CD4-positive, alpha-beta T cell treated with Interferon alpha-2 for 1 hour (primary cell): Measurements from ENCODE around the gene TUBG2.
"Not testable (repeated sequence)": the region's sequence is repeated elsewhere in the genome, so short reads cannot be mapped to it uniquely, and the experiment has no call there.

ENCODE experiments used
- DNase-seq, 2 donors: peaks; one replicate each; pipeline ENCODE4 v3.0.0-alpha.2; 2020 to 2022

Gene TUBG2

DNA sequence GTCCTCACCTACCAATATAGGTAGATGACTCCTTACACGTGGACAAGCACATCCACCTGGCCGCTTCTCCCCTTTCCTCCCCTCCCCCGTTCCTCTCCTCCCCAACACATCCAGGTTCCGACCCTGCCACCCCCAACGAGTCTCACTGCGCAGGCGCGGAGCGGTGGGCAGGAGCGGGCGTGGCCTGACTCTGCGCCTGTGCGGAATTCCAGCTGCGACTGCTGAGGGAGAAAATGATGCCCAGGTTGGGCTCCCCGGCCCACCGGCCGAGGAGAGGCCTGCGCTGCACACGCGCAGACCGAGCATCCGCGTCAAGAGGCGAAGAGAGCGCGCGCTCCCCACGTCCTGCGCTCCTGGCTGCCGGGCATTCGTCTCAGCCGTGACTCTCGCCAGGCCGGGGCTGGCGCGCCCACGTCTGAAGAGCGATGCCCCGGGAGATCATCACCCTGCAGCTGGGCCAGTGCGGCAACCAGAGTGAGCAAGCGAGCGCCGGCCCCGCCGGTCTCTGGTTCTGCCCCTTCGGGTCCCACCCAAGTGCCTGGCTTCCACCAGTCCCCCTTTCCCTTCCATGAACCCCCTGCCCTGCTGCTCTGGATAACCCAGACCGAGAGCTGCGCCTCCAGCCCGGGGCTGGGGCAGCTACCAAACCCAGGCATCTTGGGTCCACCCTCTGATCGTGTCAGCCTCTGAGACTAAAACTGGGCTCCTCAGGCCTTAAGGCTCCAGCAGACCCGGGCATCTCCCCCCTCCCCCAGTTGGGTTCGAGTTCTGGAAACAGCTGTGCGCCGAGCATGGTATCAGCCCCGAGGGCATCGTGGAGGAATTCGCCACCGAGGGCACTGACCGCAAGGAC is at the start of gene TUBG2:
Gene TUBG2 (plus strand): TSS at position 206 of the 853 bp plus-strand sequence. CDS start 220 bp downstream, at position 426.
- peak; percentile 70 to 83 for DNase-seq

DNA sequence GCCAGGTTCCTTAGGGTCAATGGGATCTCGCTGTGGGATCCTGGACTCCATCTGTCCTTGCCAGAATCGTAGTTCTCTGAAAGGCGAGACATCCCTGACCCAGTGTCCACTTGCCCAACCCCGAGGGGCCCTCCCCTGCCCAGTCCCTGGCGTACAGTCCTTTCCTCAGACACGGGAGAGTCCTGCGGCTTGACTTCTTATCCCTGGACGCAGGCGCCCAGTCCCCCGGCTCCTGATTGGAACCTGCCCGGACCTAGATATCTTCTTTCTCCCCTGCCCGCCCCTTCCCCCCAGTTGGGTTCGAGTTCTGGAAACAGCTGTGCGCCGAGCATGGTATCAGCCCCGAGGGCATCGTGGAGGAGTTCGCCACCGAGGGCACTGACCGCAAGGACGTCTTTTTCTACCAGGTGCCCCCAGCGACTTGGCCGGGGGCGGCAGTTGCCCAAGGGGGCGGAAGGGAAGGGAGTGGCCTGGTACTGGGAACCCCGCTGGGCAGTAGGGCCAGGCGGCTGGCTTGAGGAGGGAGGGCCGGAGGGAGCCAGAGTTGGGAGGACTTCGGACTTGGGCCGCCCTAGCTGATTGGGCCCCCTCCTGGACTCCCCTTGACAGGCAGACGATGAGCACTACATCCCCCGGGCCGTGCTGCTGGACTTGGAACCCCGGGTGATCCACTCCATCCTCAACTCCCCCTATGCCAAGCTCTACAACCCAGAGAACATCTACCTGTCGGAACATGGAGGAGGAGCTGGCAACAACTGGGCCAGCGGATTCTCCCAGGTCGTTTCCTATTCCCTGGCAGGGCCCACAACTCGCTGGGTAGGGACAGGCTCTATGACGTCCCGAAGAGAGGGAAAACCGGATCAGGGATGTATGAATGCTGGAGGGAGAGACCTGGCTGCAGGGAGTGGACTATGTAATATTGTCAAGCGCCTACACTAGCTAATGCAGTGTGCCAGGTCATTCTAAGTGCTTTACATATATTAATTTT is 49.0 kb upstream of the TUBG2 start:
- DNase-seq, result not testable (repeated sequence)

DNA sequence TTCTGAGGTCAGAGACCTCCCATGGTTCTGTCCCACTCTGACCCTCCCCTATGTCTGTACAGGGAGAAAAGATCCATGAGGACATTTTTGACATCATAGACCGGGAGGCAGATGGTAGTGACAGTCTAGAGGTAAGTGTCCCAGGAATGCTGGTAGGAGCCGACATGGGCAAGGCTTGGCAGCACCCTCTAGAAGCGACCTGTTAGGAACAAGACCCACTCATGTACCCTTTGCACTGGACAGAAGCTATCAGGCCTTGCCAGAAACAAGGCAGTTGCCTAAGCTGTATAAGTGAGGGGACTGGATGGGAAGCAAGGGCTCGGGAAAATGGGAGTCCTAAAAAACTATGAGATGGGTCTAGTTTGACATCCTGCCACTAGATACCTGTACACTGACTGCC is 47.1 kb upstream of the TUBG2 start:
- DNase-seq, result no peak

DNA sequence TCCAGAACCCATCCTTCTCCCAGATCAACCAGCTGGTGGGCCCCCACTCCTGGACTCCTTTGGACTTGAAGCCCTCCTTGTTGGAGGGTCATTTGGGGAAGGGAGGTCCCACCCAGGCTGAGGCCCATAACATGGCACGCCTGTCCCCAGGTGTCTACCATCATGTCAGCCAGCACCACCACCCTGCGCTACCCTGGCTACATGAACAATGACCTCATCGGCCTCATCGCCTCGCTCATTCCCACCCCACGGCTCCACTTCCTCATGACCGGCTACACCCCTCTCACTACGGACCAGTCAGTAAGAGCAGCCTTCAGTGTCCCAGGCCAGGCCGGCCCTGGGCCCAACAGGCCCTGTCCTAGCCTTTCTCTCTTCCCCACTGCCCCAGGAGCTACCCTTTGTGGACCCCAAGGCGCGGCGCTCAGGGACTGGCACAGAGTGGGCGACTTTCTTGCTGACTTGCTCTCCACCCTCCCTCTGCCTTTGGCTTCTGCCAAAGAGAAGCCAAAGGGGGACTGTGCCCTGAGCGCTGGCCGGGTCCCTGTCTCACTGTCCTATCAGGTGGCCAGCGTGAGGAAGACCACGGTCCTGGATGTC is 45.3 kb upstream of the TUBG2 start:
- no peak for DNase-seq

DNA sequence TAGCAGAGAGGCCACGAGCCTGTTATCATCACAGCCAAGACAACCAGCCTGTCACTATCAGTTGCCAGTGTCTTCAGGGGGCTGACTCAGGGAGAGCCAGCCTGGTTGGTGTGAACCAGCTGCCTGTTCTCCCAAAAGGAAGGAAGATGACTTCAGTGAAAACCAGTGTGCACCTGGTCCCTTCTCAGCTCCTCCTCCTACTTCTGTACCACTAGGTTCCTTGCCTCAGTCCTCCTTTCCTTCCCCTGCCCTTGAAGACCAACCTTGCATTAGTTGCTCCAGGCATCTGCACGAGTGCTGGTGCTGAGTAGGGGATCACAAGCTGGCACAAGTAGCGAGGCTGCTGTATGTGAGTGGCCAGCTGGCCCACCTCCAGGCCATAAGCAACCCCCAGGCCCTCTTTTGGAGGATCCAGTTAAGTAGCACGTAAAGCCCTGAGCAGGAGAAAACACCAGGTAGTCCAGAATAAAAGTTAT is 41.1 kb upstream of the TUBG2 start:
- DNase-seq, result no peak

DNA sequence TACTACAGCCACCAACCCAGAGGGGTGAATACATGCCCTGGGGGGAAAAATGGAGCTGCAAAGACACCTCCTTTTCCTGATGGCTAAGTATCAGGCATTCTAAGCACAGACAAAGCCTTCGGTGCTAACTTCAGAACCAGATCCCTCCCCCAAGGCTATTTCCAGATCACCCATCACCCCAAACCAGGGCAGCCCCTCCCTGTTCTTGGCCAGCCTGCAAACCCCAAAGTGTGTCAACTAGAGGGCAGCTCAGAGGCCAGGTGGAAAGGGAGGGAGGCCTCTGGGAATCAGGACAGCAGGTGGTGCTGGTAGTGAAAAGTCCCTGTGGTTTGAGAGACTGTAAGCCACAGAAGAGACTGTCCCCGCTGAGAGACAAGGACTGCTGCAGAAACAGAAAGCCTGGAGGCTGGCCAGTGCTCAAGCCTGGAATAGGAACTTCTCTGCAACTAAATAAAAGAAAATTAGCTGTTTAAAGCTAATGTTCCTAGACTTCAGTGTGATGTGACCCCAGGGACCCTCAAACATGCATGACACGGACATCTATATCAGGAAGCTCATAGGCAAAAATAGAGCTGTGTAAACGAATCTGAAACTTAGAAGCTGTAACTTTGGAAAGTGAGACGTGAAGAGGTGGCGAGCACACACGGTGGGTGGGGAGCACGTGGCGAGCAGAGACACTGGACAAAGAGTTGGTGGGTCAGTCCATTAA is 40.5 kb upstream of the TUBG2 start:
- DNase-seq, result peak in 1 of 2 donors; percentile 2

DNA sequence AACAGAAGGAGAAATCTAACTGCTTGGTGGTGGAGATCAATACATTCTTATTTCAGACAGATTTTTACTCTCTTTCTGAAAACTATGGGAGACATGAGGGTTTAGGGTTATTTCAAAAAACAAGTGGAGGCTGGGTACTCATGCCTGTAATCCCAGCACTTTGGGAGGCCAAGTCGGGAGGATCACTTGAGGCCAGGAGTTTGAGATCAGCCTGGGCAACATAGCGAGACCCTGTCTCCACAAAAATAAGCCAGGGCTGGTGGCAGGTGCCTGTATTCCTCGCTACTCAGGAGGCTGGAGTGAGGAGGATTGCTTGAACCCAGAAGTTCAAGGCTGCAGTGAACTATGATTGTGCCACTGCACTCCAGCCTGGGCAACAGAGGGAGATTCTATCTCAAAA is 37.1 kb upstream of the TUBG2 start:
- DNase-seq, result not testable (repeated sequence)

DNA sequence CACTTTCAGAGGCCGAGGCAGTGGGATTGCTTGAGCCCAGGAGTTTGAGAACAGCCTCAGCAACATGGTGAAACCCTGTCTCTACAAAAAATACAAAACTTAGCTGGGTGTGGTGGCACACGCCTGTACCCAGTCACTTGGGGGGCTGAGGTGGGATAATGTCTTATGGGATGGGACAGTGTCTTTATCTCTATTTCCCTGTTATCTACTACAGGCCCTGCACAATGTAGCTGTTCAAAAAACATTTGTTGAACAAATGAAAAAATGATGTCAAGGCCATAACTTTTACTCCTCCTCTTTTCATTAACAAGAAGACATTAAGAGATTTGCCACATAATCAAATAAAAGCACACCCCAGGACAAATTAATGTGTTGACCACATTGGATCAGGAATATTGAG is 35.8 kb upstream of the TUBG2 start:
- no peak for DNase-seq

DNA sequence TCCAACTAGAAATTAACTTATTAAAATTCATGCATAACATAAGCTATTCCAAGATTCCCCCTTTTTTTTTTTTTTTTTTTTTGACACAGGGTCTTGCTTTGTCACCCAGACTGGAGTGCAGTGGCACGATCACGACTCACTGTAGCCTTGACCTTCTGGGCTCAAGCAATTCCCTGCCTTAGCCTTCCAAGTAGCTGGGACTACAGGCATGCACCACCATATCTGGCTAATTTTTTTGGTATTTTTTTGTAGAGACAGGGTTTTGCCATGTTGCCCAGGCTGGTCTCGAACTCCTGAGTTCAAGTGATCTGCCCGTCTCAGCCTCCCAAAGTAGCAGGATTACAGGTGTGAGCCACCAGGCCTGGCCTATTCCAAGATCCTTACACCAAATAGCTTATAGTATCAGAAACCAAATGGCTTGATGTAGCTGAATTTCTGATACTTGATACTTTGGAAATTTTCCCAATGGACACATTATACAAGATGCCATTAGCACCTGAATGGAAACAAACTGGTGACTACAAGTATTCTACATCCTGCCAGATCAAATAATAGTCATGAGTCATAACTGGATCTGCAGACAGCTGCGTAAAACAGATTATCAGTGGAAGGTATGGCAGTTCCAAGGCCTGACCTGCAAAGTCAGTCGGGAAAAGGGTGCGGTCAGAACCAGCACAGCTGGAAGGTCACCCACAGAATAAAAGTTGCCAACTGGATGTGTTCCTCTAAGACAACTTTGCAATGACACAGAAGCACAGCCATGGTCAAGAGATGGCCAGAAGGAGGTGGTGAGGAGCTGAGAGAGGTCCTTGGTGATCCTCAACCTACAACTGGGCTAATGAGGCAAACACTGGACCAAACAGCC is 35.1 kb upstream of the TUBG2 start:
- no peak for DNase-seq

DNA sequence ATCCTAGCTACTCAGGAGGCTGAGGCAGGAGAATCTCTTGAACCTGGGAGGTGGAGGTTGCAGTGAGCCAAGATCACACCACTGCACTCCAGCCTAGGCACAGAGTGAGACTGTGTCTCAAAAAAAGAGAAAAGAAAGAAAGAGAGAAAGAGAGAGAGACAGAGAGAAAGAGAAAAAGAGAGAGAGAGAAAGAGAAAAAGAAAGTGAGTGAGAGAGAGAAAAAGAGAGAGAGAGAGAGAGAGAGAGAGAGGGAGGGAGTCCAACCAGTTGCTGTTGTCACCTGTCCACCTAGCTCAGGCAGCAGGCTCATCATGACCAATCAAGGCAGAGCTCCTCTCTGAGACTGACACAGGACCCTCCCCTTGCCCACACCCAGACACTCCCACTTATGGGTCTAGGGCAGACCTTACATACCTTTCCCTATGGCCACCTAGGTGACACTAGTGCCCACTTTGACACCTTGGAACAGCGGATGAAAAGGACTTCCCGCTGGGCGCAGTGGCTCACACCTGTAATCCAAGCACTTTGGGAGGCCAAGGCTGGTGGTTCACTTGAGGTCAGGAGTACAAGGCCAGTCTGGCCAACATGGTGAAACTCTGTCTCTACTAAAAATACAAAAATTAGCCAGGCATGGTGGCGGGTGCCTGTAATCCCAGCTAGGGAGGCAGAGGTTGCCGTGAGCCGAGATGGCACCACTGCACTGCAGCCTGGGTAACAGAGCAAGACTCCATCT is 31.9 kb upstream of the TUBG2 start:
- DNase-seq, result not testable (repeated sequence)

DNA sequence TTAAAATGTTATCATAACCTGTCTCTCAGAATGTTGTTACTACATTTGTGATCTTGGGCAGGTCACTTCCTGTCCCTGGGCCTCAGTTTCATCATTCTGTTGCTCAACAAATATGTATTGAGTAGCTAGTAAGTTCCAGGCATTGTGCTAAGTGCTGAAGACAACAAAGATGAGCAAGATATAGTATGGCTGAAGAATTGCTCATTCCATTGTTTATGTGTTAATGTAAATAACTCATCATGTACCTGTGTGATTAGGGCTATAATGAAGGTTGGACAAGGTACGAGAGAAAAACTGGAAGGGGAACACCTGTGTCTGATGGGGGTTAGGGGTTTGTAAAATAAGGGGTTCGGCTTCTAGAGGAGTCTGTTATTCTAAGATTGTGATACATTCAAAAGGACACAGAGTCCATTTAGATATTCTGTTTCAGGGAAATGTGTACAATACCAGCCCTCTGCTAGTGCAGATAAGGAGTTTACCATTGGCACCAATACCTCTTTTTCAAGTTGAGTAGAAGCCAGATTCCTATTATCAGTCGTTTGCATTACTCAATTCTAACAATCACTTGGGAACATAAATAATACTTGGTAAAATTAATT is 29.6 kb upstream of the TUBG2 start:
- no peak for DNase-seq

DNA sequence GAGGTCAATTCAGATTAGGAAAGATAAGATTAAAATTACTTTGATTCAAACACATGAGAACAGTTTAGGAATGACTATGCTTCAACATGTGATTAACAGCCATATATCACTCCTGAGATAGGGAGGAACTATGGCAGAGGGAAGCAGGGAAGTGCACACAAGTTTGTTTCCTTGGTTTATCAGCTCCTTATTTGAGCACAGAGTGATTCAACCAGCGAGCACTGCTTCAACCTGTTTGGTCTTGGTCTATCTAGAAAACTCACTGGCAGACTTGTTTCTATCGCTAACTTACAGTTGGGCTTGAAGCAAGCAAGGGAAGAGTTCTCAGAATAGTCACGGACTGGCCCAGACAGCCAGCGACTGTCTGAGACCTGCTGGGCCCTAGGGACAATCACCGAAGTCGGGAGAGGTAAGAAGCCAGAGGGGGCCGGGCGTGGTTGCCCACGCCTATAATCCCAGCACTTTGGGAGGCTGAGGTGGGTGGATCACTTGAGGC is 26.1 kb upstream of the TUBG2 start:
- no peak for DNase-seq

DNA sequence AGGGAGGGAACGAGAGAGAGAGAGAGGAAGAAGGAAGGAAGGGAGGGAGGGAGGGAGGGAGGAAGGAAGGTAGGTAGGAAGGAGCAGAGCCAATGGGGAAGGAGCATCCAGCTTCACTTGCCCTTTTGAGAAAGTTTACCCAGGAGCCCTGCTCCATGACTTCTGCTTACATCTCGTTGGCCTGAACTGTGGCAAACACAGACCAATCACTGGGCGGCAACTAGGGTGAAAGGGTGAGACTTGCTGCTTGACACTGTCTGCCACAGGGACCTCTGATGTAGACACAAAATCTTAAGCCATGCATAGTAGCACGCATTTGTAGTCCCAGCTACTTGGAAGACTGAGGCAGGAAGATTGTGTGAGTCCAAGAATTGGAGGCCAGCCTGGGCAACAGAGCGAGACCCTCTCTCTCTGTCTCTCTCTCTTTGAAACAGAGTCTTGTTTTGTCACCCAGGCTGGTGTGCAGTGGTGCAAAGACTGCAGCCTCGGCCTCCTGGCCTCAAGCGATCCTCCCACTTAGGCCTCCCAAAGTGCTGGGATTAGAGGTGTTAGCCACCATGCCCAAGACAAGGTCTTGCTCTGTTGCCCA is 19.5 kb upstream of the TUBG2 start:
- DNase-seq, result no peak

DNA sequence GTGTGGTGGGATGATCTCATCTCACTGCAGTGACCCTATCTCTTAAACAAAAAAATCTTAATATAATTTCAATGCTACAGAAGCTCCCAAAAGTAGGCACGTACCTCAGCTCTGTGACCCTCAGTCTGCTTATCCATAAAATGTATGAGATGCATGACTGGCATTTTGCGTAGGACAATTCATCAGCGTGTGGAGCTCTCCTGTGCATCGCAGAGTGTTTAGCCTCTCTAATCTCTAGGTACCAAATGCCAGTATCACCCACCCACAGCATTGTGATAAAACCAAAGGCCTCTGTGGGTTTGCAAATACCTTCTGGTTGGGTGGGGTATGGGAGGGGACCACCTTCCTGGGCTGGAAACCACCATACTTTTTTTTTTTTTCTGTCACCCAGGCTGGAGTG is 19.0 kb upstream of the TUBG2 start:
- no peak for DNase-seq

DNA sequence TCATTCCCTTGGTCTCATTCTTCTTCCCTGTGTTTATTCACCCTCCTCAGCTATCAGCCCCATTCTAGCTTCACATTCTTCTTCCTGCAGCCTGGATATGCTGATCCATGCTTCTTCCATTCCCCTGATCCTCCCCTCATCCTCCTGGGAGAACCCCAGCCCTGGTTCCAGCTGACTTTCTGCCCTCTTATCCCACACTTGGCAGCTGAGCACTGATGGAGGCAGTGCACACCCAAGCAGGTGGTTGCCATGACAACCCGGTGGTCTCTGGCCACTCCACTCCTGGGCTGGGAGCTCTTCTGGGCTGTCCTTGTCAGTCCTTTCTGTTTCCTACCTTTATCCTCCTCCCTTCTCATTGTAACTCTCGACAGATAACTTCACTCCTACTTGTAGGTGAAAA is 16.7 kb upstream of the TUBG2 start:
- DNase-seq, result no peak

DNA sequence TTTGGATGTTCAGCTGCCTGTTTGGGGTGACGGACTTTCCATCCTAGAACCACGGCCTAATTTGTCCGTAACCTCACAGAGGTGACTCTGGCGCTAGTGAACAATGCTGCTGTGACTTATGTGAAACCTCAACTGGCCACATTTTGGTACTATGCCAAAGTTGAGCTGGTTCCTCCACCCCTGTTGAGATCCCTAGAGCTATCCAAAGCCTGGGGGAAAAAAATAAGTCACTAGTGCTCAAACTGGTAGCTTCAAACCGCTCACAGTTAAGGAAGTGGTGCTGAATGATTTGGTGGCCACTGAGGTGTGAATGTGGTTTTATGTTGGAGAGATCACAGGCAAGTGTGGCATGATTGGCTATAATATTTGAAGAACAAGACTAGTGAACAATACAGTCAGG is 11.3 kb upstream of the TUBG2 start:
- no peak for DNase-seq

DNA sequence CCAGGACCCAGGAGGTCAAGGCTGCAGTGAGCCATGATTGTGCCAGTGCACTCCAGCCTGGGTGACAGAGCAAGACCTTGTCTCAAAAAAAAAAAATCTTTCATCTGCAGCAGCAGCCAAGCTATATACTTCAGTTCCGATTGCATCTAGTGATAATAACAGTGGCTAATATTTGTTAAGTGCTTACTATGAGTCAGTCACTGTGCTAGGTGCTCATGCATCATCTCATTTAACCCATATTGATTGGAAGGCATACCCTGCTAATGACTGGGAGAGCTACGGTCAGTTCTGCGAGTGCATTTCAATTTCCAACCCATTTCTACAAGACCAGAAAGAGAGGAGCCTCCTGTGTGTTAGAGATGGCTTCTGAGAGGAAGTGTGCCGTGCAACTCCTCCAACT is 7.7 kb upstream of the TUBG2 start:
- no peak for DNase-seq

DNA sequence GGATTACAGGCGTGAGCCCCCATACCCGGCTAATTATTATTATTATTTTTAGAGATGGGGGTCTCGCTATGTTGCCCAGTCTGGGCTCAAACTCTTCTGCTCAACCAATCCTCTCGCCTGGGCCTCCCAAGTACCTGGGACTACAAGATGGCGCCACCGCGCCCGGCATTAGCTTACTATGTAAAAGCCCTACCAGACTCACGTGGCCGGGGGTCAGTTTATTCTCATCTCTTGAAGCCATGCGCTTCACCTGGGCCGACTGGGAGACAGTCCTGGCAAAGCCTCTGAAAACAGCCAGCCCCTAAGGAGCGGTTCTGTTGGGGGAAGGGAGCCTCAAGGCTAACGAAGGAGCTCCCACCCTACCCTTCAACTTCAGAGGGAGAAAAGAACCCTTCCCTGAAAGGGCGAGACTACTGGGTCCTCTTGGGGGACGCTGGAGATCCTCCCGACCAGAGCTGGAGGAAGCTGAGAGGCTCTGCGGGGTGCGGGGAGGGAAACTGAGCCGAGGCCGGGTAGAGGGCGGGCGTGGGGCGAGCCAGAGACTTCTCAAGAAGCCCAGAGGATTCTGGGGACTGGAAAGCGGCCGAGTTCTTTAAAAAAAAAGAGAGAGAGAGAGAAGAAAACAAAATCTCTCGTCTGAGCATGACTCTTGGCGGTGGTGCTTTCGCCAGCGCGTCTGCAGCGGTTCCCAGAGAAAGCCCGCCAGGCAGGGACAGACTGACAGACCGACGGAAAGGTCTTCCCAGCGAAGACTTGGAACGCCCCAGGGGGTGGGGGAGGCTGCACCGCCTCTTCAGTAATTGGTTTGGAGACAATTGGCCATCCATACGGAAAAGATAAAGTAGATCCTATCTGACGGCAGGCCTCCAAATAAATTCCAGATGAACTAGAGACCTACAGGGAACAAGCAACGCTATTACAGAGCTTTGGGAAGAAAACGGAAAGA is 5.6 kb upstream of the TUBG2 start:
- no peak for DNase-seq

DNA sequence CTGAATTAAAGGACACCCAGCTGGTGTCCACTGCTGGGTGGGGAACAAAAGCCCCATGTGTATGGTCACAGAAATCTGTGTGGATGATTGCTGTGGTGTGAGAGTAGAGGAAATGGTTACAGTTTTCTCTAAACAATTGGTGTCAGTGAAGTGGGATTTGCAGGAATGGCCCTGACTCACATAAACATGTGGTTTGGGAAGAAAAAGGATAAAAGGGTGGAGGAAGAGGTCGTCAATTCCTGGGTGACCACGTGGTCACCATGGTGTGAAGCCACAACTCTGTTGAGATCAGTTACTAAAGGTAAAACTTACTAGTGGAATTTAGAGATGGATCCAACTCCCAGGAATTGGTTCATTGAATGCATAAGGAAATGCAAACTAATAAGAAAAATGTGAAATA is 3.6 kb upstream of the TUBG2 start:
- DNase-seq, result no peak
